ENCODE data around the gene DYNC2H1. TPM values are rescaled to one million over a fixed set of nuclear protein-coding genes. Genes with fewer than 3 reads are reported as not detected.

Gene DYNC2H1
- total RNA-seq, 4 donors from 2014 or later: 24.0 to 46.0 (median 34.9) TPM

DNA sequence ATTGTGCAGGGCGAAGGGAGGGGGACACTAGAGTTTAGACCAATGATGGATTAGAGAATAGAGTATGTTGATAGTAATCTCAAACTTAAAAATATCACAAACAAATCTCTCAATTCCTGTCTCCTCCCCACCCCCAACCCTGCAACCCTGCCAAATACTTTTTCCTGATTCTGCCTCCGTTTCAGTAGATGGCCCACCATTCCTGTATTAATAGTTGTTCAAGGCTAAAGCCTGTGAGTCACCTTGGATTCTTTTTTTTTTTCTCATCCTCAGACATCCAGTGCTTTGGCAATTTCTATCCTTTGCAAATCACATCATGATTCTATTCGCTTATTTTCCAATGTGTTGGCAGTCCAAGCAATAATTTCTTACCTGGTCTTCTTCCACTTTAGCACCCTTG lies 207.9 kb downstream of the DYNC2H1 start:
- TF ChIP-seq, protein P1, sequence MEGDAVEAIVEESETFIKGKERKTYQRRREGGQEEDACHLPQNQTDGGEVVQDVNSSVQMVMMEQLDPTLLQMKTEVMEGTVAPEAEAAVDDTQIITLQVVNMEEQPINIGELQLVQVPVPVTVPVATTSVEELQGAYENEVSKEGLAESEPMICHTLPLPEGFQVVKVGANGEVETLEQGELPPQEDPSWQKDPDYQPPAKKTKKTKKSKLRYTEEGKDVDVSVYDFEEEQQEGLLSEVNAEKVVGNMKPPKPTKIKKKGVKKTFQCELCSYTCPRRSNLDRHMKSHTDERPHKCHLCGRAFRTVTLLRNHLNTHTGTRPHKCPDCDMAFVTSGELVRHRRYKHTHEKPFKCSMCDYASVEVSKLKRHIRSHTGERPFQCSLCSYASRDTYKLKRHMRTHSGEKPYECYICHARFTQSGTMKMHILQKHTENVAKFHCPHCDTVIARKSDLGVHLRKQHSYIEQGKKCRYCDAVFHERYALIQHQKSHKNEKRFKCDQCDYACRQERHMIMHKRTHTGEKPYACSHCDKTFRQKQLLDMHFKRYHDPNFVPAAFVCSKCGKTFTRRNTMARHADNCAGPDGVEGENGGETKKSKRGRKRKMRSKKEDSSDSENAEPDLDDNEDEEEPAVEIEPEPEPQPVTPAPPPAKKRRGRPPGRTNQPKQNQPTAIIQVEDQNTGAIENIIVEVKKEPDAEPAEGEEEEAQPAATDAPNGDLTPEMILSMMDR (IDR thresholded peaks at IDR 0.05; ENCODE audit: low read depth): no peak

DNA sequence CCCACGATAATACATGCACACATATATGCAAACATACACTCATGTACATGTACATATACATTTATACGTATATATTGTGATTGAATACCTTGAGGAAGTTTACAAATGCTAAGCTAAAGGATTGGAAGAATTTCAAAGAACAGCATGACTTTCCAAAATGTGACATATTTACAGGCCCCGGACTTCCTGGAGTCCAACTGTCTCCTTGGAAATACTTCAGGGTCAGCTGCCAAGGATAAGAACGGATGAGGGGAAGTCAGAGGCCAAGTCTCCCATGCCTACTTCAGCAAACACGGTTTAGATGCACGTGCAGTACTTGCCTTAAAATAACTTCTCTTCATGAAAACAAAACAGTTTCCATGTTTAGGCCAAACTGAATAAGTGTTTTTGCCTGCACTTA lies 213.6 kb downstream of the DYNC2H1 start:
- TF ChIP-seq, protein P1 (IDR thresholded peaks at IDR 0.05; ENCODE audit: low read depth): no peak

DNA sequence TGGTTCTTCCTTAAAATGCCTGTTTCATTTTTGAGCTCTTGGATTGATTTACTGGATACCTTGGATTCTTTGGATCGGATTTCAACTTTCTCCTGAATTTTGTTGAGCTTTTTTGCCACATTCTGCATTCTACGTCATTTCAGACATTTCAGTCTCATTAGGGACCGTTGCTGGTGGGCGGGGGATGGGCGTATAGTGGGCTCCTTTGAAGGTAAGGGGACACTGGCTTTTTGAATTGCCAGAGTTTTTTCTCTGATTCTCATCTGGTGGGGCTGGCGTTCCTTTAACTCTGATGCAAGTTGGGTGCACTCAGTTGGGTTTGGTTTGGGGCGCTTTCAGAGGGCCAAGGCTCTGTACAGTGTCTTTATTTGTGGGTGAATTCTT lies 216.5 kb downstream of the DYNC2H1 start:
- TF ChIP-seq, protein P1 (IDR thresholded peaks at IDR 0.05; ENCODE audit: low read depth): no peak

DNA sequence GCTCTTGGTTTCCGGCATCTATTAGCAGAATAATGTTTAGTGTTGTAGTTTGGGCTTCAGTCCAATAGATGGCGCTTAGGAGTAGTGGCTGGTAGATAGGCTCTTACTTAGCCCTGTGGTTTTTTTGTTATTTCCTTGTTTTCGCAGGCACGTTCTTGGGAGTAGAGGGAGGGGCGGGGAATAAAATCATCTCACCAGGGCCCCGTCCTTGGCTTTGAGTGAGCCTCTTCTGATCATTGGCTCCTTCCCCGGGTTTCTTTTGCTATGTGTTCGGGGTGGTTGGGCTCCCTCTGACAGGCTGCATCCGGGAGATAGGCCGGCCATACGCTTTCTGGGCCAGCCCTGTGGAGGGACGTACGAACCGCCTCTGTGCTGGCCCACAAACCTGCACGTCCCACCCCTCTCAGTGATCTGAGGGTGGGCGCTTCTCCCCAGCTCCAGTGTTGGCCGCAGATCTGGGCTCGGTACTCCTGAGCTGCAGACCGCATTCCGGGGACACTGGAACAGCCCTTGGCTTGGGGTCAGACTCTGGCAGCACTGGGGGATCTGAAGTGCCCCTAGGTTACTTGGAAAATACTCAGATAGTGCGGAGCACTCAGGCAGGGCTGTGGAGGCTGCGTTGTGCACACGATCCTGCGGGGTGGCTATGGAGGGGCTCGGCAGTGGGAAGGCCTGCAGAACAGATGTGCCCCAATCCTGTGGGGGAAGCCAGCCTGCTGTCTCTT lies 217.0 kb downstream of the DYNC2H1 start:
- TF ChIP-seq, protein P1 (IDR thresholded peaks at IDR 0.05; ENCODE audit: low read depth): no peak

GRCh38 chr11:103327721-103328120 lies 218.5 kb downstream of the DYNC2H1 start:
- TF ChIP-seq, protein P1 (IDR thresholded peaks at IDR 0.05; ENCODE audit: low read depth): no peak

DNA sequence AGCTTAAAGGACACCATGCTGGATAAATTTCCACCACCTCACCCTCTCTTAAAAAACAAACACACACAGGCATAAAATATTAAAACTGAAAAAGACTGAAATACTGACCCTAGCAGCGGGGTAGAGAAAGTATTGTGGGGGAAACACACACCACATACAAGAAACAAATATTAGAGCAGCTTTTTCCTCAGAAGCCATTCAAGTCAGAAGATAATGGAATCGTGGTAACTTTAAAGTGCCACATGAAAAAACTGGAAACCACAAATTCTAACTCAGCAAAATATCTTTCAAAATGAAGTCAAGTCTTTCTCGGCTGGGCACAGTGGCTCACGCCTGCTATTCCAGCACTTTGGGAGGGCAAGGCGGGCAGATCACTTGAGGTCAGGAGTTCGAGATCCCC lies 223.2 kb downstream of the DYNC2H1 start:
- TF ChIP-seq, protein P1 (IDR thresholded peaks at IDR 0.05; ENCODE audit: low read depth): no peak

DNA sequence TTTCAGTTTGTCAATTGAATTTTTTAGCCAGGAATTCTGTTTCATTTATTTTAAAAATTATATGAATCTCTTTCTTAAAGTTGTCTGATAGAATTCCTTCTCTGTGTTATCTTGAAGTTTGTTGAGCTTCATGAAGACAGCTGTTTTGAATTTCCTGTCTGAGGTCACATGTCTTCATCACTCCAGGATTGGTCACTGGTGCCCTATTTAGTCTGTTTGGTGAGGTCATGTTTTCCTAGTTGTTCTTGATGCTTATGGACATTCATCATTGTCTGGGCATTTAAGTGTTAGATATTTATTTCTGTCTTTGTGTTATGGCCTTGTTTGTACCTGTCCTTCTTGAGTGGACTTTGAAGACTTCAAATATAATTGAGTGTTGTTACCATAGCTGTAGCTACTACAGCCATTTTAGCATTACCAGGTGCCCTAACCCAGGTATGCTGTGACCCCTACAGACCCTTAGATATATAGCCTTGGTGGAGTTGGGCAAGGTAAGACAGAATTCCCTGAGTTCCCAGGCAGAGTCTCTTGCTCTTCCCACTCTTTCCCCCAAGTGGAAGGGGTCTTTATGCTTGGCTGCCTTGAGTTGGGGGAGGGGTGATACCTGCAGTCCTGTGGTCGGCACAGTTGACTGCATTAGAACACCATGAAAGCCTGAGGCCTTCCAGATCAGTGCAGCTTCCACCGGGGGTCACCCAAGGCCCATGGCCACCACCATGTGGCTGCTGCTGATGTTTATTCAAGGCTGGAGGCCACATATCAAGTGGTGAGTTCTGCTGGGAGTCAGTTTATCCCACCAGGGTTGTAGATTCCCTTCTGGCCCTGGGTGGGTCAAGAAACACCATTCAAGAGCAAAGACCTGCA lies 229.6 kb downstream of the DYNC2H1 start:
- TF ChIP-seq, protein P1 (IDR thresholded peaks at IDR 0.05; ENCODE audit: low read depth): no peak

Measured in subcutaneous adipose tissue (tissue), 4 donors.